Thoracic aorta (tissue), 2 donors: ENCODE data around the gene USF3. TPM values are rescaled to one million over a fixed set of nuclear protein-coding genes. Genes with fewer than 3 reads are reported as not detected.

Experiments
- ATAC-seq: fragments of 150-250 bp; one replicate; pipeline ENCODE4 v1.8.0; 2017; ENCODE audit warnings: low read depth; ENCODE audit not compliant: insufficient number of reproducible peaks, low FRiP score
- DNase-seq: peaks from one replicate; pipeline ENCODE4 v3.0.0-alpha.2; 2020; ENCODE audit warnings: low spot score
- H3K27ac ChIP-seq, 2 donors: fragments of 200-600 bp; sonication (generic); 1 replicate in 1 of 2; 2 replicates in 1 of 2; pipeline ENCODE4 v1.5.1; 2016; ENCODE audit warnings: mild to moderate bottlenecking in 2 of 2, moderate library complexity in 2 of 2
- H3K27me3 ChIP-seq: fragments of 200-600 bp; sonication (generic); replicated peaks from 2 replicates; pipeline ENCODE4 v1.6.0; 2016; ENCODE audit warnings: mild to moderate bottlenecking; ENCODE audit not compliant: insufficient read depth
- H3K36me3 ChIP-seq: fragments of 200-600 bp; sonication (generic); one replicate; pipeline ENCODE4 v1.5.1; 2016
- H3K4me1 ChIP-seq, 2 donors: fragments of 200-600 bp; sonication (generic); 1 replicate in 1 of 2; 2 replicates in 1 of 2; pipeline versions ENCODE4 v1.5.1 to v1.6.0; 2016; ENCODE audit warnings: low read depth in 2 of 2, mild to moderate bottlenecking in 1 of 2; ENCODE audit not compliant: control insufficient read depth in 1 of 2
- H3K4me3 ChIP-seq: fragments of 200-600 bp; sonication (generic); 2 replicates; pipeline ENCODE4 v1.5.1; 2016; ENCODE audit warnings: mild to moderate bottlenecking
- H3K9me3 ChIP-seq: fragments of 200-600 bp; sonication (generic); 2 replicates; pipeline ENCODE4 v1.5.1; 2016
- CTCF ChIP-seq: fragments of 200-600 bp; sonication (generic); IDR thresholded peaks from one replicate; pipeline ENCODE4 v1.5.1; 2019; ENCODE audit warnings: antibody characterized with exemption
- total RNA-seq, 2 donors: library from RNA; depleted of rRNA; stranded (reverse); fragments of >200 nt; gene quantifications; one replicate each; pipeline versions ENCODE4 v1.1.0 to v1.2.3, GENCODE V29; 2016

Gene USF3
- total RNA-seq, 2 donors from 2014 or later = 14.8 to 20.3 TPM

- H3K27ac ChIP-seq = peak overlapping the region in 1 of 2 donors; percentile 38
- H3K9me3 ChIP-seq = no peaks in the 10 kb centered on the region
- no peaks in the 10 kb centered on the region for H3K27me3 ChIP-seq
- no peaks in the 10 kb centered on the region for H3K36me3 ChIP-seq
- H3K4me1 ChIP-seq = peaks cover 19 to 29% of the 10 kb centered on the region in 2 donors
- DNase-seq (no peak), ATAC-seq (no peak)
- H3K4me3 ChIP-seq = peak overlapping the region; percentile 65
- no peak for TF ChIP-seq CTCF
Measured at GRCh38 chr3:113698956-113699355, 2.5 kb upstream of the USF3 start.

DNA sequence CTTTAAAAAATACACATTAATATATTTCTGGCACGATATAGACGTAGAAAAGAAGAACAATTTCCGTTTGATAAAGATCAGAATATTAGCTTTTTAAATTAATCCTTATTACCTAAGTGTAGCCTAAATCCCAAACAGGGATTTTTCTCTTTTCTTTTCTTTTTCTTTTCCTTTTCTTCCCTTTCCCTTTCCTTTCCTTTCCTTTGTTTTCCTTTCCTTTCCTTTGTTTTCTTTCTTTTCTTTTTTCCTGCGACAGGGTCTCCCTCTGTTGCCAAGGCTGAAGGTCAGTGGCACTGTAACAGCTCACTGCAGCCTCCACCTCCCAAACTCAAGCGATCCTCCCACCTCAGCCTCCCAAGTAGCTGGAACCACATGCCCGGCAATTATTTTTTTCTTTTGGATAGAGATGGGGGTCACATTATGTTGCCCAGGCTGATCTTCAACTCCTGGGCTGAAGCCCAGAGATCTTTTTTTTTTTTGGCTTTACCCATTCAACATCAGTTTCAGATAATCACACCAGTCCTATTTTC lies 1.8 kb upstream of the USF3 start:
- Histone ChIP-seq H3K9me3 (no peaks in the 10 kb centered on the region), H3K27me3 (no peaks in the 10 kb centered on the region), H3K27ac (peak overlapping the region; percentile 38 to 93), H3K4me1 (peaks cover 19 to 29% of the 10 kb centered on the region in 2 donors), H3K36me3 (no peaks in the 10 kb centered on the region), H3K4me3 (peak overlapping the region; percentile 84)
- DNase-seq (no peak), ATAC-seq (no peak)
- no peak for TF ChIP-seq CTCF

DNA sequence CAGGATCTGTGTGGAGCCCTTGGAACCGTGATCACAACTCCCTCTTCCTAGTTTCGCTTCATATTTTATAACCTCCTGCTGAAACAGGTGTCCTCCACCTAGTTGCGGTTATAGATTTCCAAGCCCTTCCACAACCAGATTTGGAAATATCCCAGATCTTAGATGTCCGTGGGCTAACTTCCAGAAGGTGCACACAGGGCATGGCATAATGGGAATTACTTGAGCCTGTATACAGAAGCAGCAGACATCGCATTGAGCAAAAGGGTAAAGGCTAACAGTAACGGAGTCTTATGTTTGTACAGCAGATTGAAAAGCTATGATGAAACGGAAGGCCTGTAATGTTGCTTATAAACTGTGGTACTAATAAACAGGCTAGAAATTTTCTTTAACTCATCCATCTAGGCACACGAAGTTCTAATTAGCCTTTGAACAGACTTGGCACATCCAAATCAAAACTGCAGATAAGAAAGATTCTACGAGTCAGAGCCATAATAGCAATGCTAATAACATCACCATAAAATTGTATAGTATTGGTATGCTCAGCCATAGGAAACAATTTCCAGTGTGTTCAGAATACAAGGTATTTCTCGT lies 1.2 kb upstream of the USF3 start:
- no peaks in the 10 kb centered on the region for H3K36me3 ChIP-seq
- peak overlapping the region; percentile 92 to 93 for H3K27ac ChIP-seq
- H3K9me3 ChIP-seq = no peaks in the 10 kb centered on the region
- H3K4me3 ChIP-seq = peak overlapping the region; percentile 84
- H3K27me3 ChIP-seq = no peaks in the 10 kb centered on the region
- H3K4me1 ChIP-seq = peaks cover 20 to 29% of the 10 kb centered on the region in 2 donors
- ATAC-seq (no peak), DNase-seq (no peak)
- no peak for TF ChIP-seq CTCF

GRCh38 chr3:113696658-113697499 lies 437 bp upstream of the USF3 start:
- peak; percentile 99 for DNase-seq
- peak overlapping the region; percentile 92 to 93 for H3K27ac ChIP-seq
- peak overlapping the region; percentile 84 for H3K4me3 ChIP-seq
- no peaks in the 10 kb centered on the region for H3K9me3 ChIP-seq
- peaks cover 22 to 29% of the 10 kb centered on the region in 2 donors for H3K4me1 ChIP-seq
- H3K27me3 ChIP-seq = no peaks in the 10 kb centered on the region
- ATAC-seq = peak; percentile 99
- no peaks in the 10 kb centered on the region for H3K36me3 ChIP-seq
- no peak for TF ChIP-seq CTCF

DNA sequence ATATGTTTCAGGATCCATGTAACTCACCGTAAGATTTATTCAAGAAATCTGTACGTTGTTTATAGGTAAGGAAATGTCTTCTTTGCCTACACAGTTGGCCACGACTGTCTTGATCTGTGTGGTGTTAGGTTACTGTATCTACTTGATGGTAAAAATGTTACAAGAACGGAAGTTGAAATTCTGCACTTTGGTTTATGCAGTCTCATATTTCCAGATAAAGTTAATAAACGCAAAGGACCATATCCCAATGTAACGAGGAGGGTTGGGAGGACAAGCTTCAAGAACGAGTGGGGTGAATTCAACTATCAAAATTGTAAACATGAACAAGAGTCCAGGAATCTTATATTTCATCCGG lies 1.0 kb downstream of the USF3 start:
- H3K27me3 ChIP-seq = no peaks in the 10 kb centered on the region

More for the DNA sequence above, 1.0 kb downstream of the USF3 start:
- peak overlapping the region; percentile 90 to 94 for H3K27ac ChIP-seq
- ATAC-seq (no peak), DNase-seq (no peak)
- H3K9me3 ChIP-seq = no peaks in the 10 kb centered on the region
- TF ChIP-seq CTCF = no peak
- H3K36me3 ChIP-seq = no peaks in the 10 kb centered on the region
- peak overlapping the region; percentile 84 for H3K4me3 ChIP-seq
- H3K4me1 ChIP-seq = peaks cover 22 to 29% of the 10 kb centered on the region in 2 donors
